SU-DHL-6 (cell line): Measurements from ENCODE around the gene PRDM15.

Experiments
- EZH2phosphoT487 ChIP-seq: fragments of 200-600 bp; sonication (generic), shearing (Covaris generic); conservative IDR thresholded peaks from 2 replicates; pipeline ENCODE4 v1.6.1; 2018; ENCODE audit warnings: mild to moderate bottlenecking, antibody characterized with exemption, low read length, moderate library complexity, mixed read lengths
- TF ChIP-seq, protein P1 (sequence below): fragments of 200-600 bp; sonication (generic); IDR thresholded peaks from one replicate; pipeline ENCODE4 v1.5.1; 2017; ENCODE audit warnings: antibody characterized with exemption, mild to moderate bottlenecking, low read length, moderate library complexity; ENCODE audit not compliant: insufficient read depth, poor library complexity, severe bottlenecking

DNA sequence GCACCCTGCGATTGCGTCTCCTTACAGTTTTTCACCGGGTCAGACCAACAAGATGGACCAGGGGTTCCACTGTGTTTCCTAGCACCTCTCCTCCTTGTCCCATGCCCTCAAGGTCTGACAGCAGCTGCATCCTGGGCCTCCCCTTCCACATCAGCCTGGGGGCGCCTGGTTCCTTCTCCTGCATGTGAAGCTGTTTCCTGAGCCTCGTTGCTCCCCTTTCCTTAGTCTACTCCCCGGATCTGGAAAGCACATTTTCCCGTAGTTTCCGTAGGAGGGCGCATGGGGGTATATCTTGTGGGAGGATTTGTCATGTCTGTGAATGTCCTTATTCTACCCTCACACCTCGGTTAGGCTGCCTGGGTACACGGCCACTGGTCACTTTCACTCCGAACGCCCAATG lies 6.1 kb downstream of the PRDM15 start:
- TF ChIP-seq, protein P1, sequence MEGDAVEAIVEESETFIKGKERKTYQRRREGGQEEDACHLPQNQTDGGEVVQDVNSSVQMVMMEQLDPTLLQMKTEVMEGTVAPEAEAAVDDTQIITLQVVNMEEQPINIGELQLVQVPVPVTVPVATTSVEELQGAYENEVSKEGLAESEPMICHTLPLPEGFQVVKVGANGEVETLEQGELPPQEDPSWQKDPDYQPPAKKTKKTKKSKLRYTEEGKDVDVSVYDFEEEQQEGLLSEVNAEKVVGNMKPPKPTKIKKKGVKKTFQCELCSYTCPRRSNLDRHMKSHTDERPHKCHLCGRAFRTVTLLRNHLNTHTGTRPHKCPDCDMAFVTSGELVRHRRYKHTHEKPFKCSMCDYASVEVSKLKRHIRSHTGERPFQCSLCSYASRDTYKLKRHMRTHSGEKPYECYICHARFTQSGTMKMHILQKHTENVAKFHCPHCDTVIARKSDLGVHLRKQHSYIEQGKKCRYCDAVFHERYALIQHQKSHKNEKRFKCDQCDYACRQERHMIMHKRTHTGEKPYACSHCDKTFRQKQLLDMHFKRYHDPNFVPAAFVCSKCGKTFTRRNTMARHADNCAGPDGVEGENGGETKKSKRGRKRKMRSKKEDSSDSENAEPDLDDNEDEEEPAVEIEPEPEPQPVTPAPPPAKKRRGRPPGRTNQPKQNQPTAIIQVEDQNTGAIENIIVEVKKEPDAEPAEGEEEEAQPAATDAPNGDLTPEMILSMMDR: no peak
- TF ChIP-seq EZH2phosphoT487: no peak
